SK-N-SH (cell line): ENCODE data around the gene LCE1B. TPM values are rescaled to one million over a fixed set of nuclear protein-coding genes. Genes with fewer than 3 reads are reported as not detected.

Experiments used
- CTCF ChIA-PET: fragments of 300-600, 350-600 bp; formaldehyde crosslinking; extraction: SDS; loops from one replicate; lab custom pipeline; 2021; lab: Yijun Ruan, JAX
- POLR2A ChIA-PET: fragments of 350-600 bp; sonication (Branson Sonifier 250); formaldehyde crosslinking; extraction: SDS; loops from one replicate; lab custom pipeline; 2020; ENCODE audit warnings: antibody characterized with exemption, inconsistent platforms; lab: Yijun Ruan, JAX
- DNase-seq: peaks from one replicate; pipeline ENCODE4 v3.0.0; 2012
- H2AFZ ChIP-seq: fragments of 200-600 bp; sonication (generic); 2 replicates; pipeline ENCODE4 v1.8.1; 2016; ENCODE audit warnings: antibody characterized with exemption, mild to moderate bottlenecking, low read depth
- H3F3A ChIP-seq: fragments of 200-600 bp; sonication (generic); replicated peaks from 2 replicates; pipeline ENCODE3; 2016; ENCODE audit warnings: antibody characterized with exemption, mild to moderate bottlenecking; ENCODE audit not compliant: insufficient read depth
- H3K27ac ChIP-seq, 2 experiments: fragments of 200-500 bp in 1 of 2; fragments of 200-600 bp in 1 of 2; sonication (Bioruptor generic) in 1 of 2; sonication (generic), shearing (Covaris generic) in 1 of 2; 2 replicates each; pipeline versions ENCODE4 v1.5.1 to v1.6.1; 2014 to 2016; ENCODE audit warnings: low read depth in 2 of 2, inconsistent platforms in 1 of 2, low read length in 1 of 2, mild to moderate bottlenecking in 1 of 2, mixed read lengths in 1 of 2
- H3K27me3 ChIP-seq: fragments of 200-600 bp; sonication (generic), shearing (Covaris generic); 2 replicates; pipeline ENCODE4 v1.6.1; 2016; ENCODE audit warnings: mixed run types; ENCODE audit not compliant: insufficient read depth
- H3K36me3 ChIP-seq, 2 experiments: fragments of 200-500 bp in 1 of 2; fragments of 200-600 bp in 1 of 2; sonication (Bioruptor generic) in 1 of 2; sonication (generic) in 1 of 2; replicated peaks in 1 of 2; 2 replicates each; pipeline versions ENCODE3 to v1.5.1; 2014 to 2016; ENCODE audit warnings: low read length in 1 of 2, mild to moderate bottlenecking in 1 of 2; ENCODE audit not compliant: insufficient read depth in 2 of 2, control insufficient read depth in 1 of 2
- H3K4me1 ChIP-seq, 2 experiments: fragments of 200-500 bp in 1 of 2; fragments of 200-600 bp in 1 of 2; sonication (Bioruptor generic) in 1 of 2; sonication (generic), shearing (Covaris generic) in 1 of 2; 2 replicates each; pipeline versions ENCODE4 v1.5.1 to v1.6.1; 2014 to 2016; ENCODE audit warnings: low read depth in 1 of 2, low read length in 1 of 2, mixed run types in 1 of 2; ENCODE audit not compliant: insufficient read depth in 2 of 2, control insufficient read depth in 1 of 2
- H3K4me2 ChIP-seq: fragments of 200-600 bp; sonication (generic), shearing (Covaris generic); 2 replicates; pipeline ENCODE4 v1.6.1; 2017; ENCODE audit warnings: mixed run types
- H3K4me3 ChIP-seq, 2 experiments: fragments of 200-500 bp in 1 of 2; fragments of 200-600 bp in 1 of 2; sonication (Bioruptor generic) in 1 of 2; sonication (generic), shearing (Covaris generic) in 1 of 2; 2 replicates each; pipeline versions ENCODE4 v1.5.1 to v1.8.1; 2014 to 2016; ENCODE audit warnings: low read depth in 2 of 2, inconsistent platforms in 1 of 2, low read length in 1 of 2, mild to moderate bottlenecking in 1 of 2, mixed read lengths in 1 of 2, moderate library complexity in 1 of 2
- H3K79me2 ChIP-seq: fragments of 200-600 bp; sonication (generic); 2 replicates; pipeline ENCODE4 v1.8.1; 2017; ENCODE audit warnings: mild to moderate bottlenecking; ENCODE audit not compliant: insufficient read depth
- H3K9ac ChIP-seq: fragments of 200-600 bp; sonication (generic); 2 replicates; pipeline ENCODE4 v1.6.1; 2017; ENCODE audit warnings: mixed run types
- H3K9me2 ChIP-seq: fragments of 200-600 bp; sonication (generic); 2 replicates; pipeline ENCODE4 v1.6.1; 2017; ENCODE audit warnings: mixed run types
- H3K9me3 ChIP-seq: fragments of 200-600 bp; sonication (generic); 2 replicates; pipeline ENCODE4 v1.6.1; 2017; ENCODE audit warnings: mixed run types, mild to moderate bottlenecking, moderate library complexity
- H4K20me1 ChIP-seq: fragments of 200-600 bp; sonication (generic); 2 replicates; pipeline ENCODE4 v1.6.1; 2017; ENCODE audit warnings: mild to moderate bottlenecking, mixed run types; ENCODE audit not compliant: insufficient read depth
- CTCF ChIP-seq: fragments of 200-600 bp; sonication (generic); IDR thresholded peaks from 2 replicates; pipeline ENCODE4 v1.6.1; 2017; ENCODE audit warnings: antibody characterized with exemption, mild to moderate bottlenecking, moderate library complexity
- ELF1 ChIP-seq: IDR thresholded peaks from 2 replicates; pipeline ENCODE4 v1.4.0; 2012
- FOXJ3 ChIP-seq: sonication (generic); formaldehyde crosslinking; IDR thresholded peaks from 2 replicates; pipeline ENCODE4 v1.5.1; 2020; ENCODE audit warnings: mild to moderate bottlenecking, missing genetic modification reagents
- IRF3 ChIP-seq: fragments of 150-350 bp; IDR thresholded peaks from 2 replicates; pipeline ENCODE4 v1.6.1; 2016; ENCODE audit warnings: mild to moderate bottlenecking, low read depth, low read length
- MAX ChIP-seq: IDR thresholded peaks from 2 replicates; pipeline ENCODE4 v1.4.0; 2012; ENCODE audit warnings: low read depth
- MEF2A ChIP-seq: IDR thresholded peaks from 2 replicates; pipeline ENCODE4 v1.4.0; 2012; ENCODE audit warnings: low read depth, borderline replicate concordance
- MXI1 ChIP-seq: IDR thresholded peaks from 2 replicates; pipeline ENCODE4 v1.6.1; 2012; ENCODE audit warnings: mild to moderate bottlenecking, low read depth, low read length, improper control_type of control experiment
- NFIC ChIP-seq: IDR thresholded peaks from 2 replicates; pipeline ENCODE4 v1.4.0; 2012; ENCODE audit warnings: borderline replicate concordance
- NRF1 ChIP-seq: IDR thresholded peaks from 2 replicates; pipeline ENCODE4 v1.6.1; 2012; ENCODE audit warnings: low read depth, mild to moderate bottlenecking, low read length
- PBX3 ChIP-seq: IDR thresholded peaks from 2 replicates; pipeline ENCODE4; 2012
- RAD21 ChIP-seq: IDR thresholded peaks from 2 replicates; pipeline ENCODE4 v1.6.1; 2012; ENCODE audit warnings: mild to moderate bottlenecking, low read length
- RCOR1 ChIP-seq: fragments of 150-350 bp; IDR thresholded peaks from 2 replicates; pipeline ENCODE4 v1.6.1; 2017; ENCODE audit warnings: antibody characterized with exemption, low read length
- RFX5 ChIP-seq: IDR thresholded peaks from 2 replicates; pipeline ENCODE4 v1.6.1; 2012; ENCODE audit warnings: mild to moderate bottlenecking, improper control_type of control experiment, low read length
- SMC3 ChIP-seq: IDR thresholded peaks from 2 replicates; pipeline ENCODE4 v1.6.1; 2012; ENCODE audit warnings: low read depth, low read length, improper control_type of control experiment
- TCF12 ChIP-seq: IDR thresholded peaks from 2 replicates; pipeline ENCODE4 v1.4.0; 2012
- TEAD4 ChIP-seq: IDR thresholded peaks from 2 replicates; pipeline ENCODE4 v1.4.0; 2012; ENCODE audit warnings: mild to moderate bottlenecking, borderline replicate concordance; ENCODE audit not compliant: insufficient read depth
- USF2 ChIP-seq: fragments of 150-350 bp; IDR thresholded peaks from 2 replicates; pipeline ENCODE4 v1.6.1; 2017; ENCODE audit warnings: antibody characterized with exemption, low read length, low read depth, borderline replicate concordance
- WGBS: methylation state at CpG from one replicate; pipeline ENCODE4 v1.1.6; 2017; ENCODE audit warnings: low lambda C conversion rate; 5-methylcytosine and 5-hydroxymethylcytosine counted together
- polyA plus RNA-seq, 3 experiments: library from polyadenylated mRNA; depleted of rRNA; stranded (reverse); fragments of >200 nt; gene quantifications; 2 replicates each; pipeline ENCODE4 v1.2.3, GENCODE V29; 2012

The LCE1B gene
- polyA plus RNA-seq, 1 of the 3 experiments (the other 2 are of a cell fraction) = not detected

- H3K79me2 ChIP-seq = no peaks in the 10 kb centered on the region
- H4K20me1 ChIP-seq = no peaks in the 10 kb centered on the region
- no peak overlapping the region for H3K4me2 ChIP-seq
- H3K36me3 ChIP-seq = no peaks in the 10 kb centered on the region
- no peaks in the 10 kb centered on the region for H3K4me1 ChIP-seq
- no peak overlapping the region for H3K9ac ChIP-seq
- H3K4me3 ChIP-seq = no peak overlapping the region
- no peaks in the 10 kb centered on the region for H3K9me2 ChIP-seq
- DNase-seq = no peak
- H3F3A ChIP-seq = no peaks in the 10 kb centered on the region
- no peak for TF ChIP-seq RFX5
- no peak for TF ChIP-seq MAX
- no peak for TF ChIP-seq MEF2A
- TF ChIP-seq USF2 = no peak
- no peak for TF ChIP-seq SMC3
- no peak for TF ChIP-seq ELF1
- no peak for TF ChIP-seq MXI1
- no peak for TF ChIP-seq NRF1
- TF ChIP-seq TCF12 = no peak
- TF ChIP-seq RAD21 = no peak
- TF ChIP-seq IRF3 = no peak
- TF ChIP-seq FOXJ3 (CRISPR knock-in tag) = no peak
- TF ChIP-seq RCOR1 = no peak
- TF ChIP-seq TEAD4 = no peak
- TF ChIP-seq NFIC = no peak
- no peak for TF ChIP-seq CTCF
- no peak for TF ChIP-seq PBX3
- no peak overlapping the region for H2AFZ ChIP-seq
- no peak overlapping the region for H3K27ac ChIP-seq
- no peaks in the 10 kb centered on the region for H3K9me3 ChIP-seq
- CTCF ChIA-PET = interaction anchor here (0.6 kb wide), 1 partner anchor 128 kb away, joined by 3 read pairs; no protein-coding TSS in a partner anchor
- WGBS = 0% methylated on average over 1 of the region's 1 CpG
- POLR2A ChIA-PET = no interaction called here
- H3K27me3 ChIP-seq = no peaks in the 10 kb centered on the region; the same call in 1 of the 2 replicates
Observed at GRCh38 chr1:152801333-152801732, 10.4 kb upstream of the LCE1B start.
